ENCODE results near the gene MXRA8. TPM values are rescaled to one million over a fixed set of nuclear protein-coding genes. Genes with fewer than 3 reads are reported as not detected.
"Not testable (repeated sequence)": the region's sequence is repeated elsewhere in the genome, so short reads cannot be mapped to it uniquely, and the experiment has no call there.

The MXRA8 gene
- total RNA-seq, 1 donor from 2014 or later = 24.3 TPM

- Mint-ChIP-seq H3K36me3 (ENCODE audit: insufficient read depth) (peaks cover 3% of the 10 kb centered on the region), H3K4me1 (ENCODE audit: low read depth) (peaks cover 4% of the 10 kb centered on the region), H3K27me3 (no peaks in the 10 kb centered on the region), H3K9me3 (ENCODE audit: low read depth) (no peaks in the 10 kb centered on the region), H3K27ac (no peak overlapping the region), H3K4me3 (ENCODE audit: low read depth) (no peak overlapping the region)
- no peak for TF ChIP-seq CTCF (IDR thresholded peaks at IDR 0.05; ENCODE audit: unreplicated experiment)
- DNase-seq (ENCODE audit: low spot score, unreplicated experiment) = no peak
Measured at GRCh38 chr1:1317420-1317819, 40.9 kb downstream of the MXRA8 start.

- not testable (repeated sequence) for H3K9me3 Mint-ChIP-seq (ENCODE audit: low read depth); H3K36me3 Mint-ChIP-seq (ENCODE audit: insufficient read depth); H3K27me3 Mint-ChIP-seq; H3K4me3 Mint-ChIP-seq (ENCODE audit: low read depth); H3K4me1 Mint-ChIP-seq (ENCODE audit: low read depth); DNase-seq (ENCODE audit: low spot score, unreplicated experiment)
- peak overlapping the region; percentile 37 for H3K27ac Mint-ChIP-seq
Measured at GRCh38 chr1:1316199-1316598, 42.2 kb downstream of the MXRA8 start.

DNA sequence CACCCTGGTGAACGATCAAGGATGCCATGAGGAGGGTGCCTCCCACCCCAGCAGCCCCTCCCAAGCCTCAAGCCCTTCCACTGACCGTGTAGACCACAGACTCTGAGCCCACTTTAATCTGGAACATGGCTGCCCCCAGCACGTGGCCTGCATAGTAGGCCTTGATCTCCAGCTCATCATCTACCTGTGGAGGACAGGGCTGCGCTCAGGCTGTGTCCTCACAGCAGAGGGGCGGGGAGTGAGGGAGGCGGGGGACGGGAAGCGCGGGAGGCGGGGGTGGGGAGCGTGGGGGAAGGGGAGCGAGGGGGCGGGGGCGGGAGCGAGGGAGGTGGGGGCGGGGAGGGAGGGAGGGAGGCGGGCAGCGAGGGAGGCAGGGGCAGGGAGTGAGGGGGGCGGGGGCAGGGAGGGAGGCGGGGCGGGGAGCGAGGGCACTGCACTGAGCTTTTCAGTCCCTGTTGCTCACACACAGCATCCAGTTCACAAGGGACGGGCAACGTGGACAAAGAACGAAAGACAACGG lies 42.9 kb downstream of the MXRA8 start:
- Mint-ChIP-seq H3K27me3 (no peaks in the 10 kb centered on the region), H3K27ac (peak overlapping the region; percentile 19), H3K4me3 (ENCODE audit: low read depth) (no peak overlapping the region), H3K4me1 (ENCODE audit: low read depth) (peaks cover 1% of the 10 kb centered on the region), H3K9me3 (ENCODE audit: low read depth) (no peaks in the 10 kb centered on the region), H3K36me3 (ENCODE audit: insufficient read depth) (peaks cover 3% of the 10 kb centered on the region)
- no peak for DNase-seq (ENCODE audit: low spot score, unreplicated experiment)
- TF ChIP-seq CTCF (IDR thresholded peaks at IDR 0.05; ENCODE audit: unreplicated experiment) = no peak

GRCh38 chr1:1314678-1315335 lies 43.5 kb downstream of the MXRA8 start:
- peaks cover 1% of the 10 kb centered on the region for H3K4me1 Mint-ChIP-seq (ENCODE audit: low read depth)
- no peaks in the 10 kb centered on the region for H3K27me3 Mint-ChIP-seq
- peaks cover 3% of the 10 kb centered on the region for H3K36me3 Mint-ChIP-seq (ENCODE audit: insufficient read depth)
- no peak for DNase-seq (ENCODE audit: low spot score, unreplicated experiment)
- no peaks in the 10 kb centered on the region for H3K9me3 Mint-ChIP-seq (ENCODE audit: low read depth)
- H3K4me3 Mint-ChIP-seq (ENCODE audit: low read depth) = no peak overlapping the region
- no peak overlapping the region for H3K27ac Mint-ChIP-seq
- TF ChIP-seq CTCF (IDR thresholded peaks at IDR 0.05; ENCODE audit: unreplicated experiment) = no peak

DNA sequence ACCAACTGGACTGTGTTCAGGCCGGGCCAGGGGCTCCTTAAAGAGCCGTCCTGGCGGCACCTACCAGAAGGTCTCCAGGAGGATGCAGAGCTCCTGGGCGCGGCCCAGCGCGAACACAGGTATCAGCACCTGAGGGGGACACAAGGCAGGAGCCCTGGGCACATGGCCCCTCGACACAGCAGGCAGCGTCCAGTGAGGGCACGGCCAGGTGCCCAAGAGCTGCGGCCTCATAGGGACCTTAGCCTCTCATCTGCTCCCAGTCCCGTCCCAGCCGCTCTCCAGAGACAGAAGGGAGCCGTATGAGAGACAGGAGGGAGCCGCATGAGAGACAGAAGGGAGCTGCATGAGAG lies 44.1 kb downstream of the MXRA8 start:
- H3K27me3 Mint-ChIP-seq = no peaks in the 10 kb centered on the region
- DNase-seq (ENCODE audit: low spot score, unreplicated experiment) = no peak
- peaks cover 3% of the 10 kb centered on the region for H3K36me3 Mint-ChIP-seq (ENCODE audit: insufficient read depth)
- H3K4me3 Mint-ChIP-seq (ENCODE audit: low read depth) = no peak overlapping the region
- H3K27ac Mint-ChIP-seq = no peak overlapping the region
- peaks cover 1% of the 10 kb centered on the region for H3K4me1 Mint-ChIP-seq (ENCODE audit: low read depth)
- no peak for TF ChIP-seq CTCF (IDR thresholded peaks at IDR 0.05; ENCODE audit: unreplicated experiment)
- H3K9me3 Mint-ChIP-seq (ENCODE audit: low read depth) = no peaks in the 10 kb centered on the region

Data from progenitor cell of endocrine pancreas (in vitro differentiated cells).